Smooth muscle cell (in vitro differentiated cells): ENCODE data around the gene NRG3. TPM values are rescaled to one million over a fixed set of nuclear protein-coding genes. Genes with fewer than 3 reads are reported as not detected.

Source experiments
- DNase-seq: peaks from one replicate; lab custom pipeline; 2025; ENCODE audit not compliant: unreplicated experiment; lab: John Stamatoyannopoulos, UW
- H2AFZ ChIP-seq: fragments of 200-600 bp; sonication (generic); 2 replicates; pipeline ENCODE4 v1.6.0; 2016; ENCODE audit warnings: antibody characterized with exemption, low read depth, mild to moderate bottlenecking
- H3F3A ChIP-seq: fragments of 200-600 bp; sonication (generic); 2 replicates; pipeline ENCODE4 v1.6.0; 2017; ENCODE audit warnings: antibody characterized with exemption, low read depth
- H3K27ac ChIP-seq: fragments of 200-600 bp; sonication (generic); 2 replicates; pipeline ENCODE4 v1.5.1; 2016; ENCODE audit warnings: low read depth, mild to moderate bottlenecking
- H3K27me3 ChIP-seq: fragments of 200-600 bp; sonication (generic); 2 replicates; pipeline ENCODE4 v1.6.1; 2016; ENCODE audit warnings: low read depth, mild to moderate bottlenecking
- H3K36me3 ChIP-seq: fragments of 200-600 bp; sonication (generic); 2 replicates; pipeline ENCODE4 v1.5.1; 2016; ENCODE audit warnings: low read depth
- H3K4me1 ChIP-seq: fragments of 200-600 bp; sonication (generic); 2 replicates; pipeline ENCODE4 v1.5.1; 2016; ENCODE audit warnings: low read depth
- H3K4me2 ChIP-seq: fragments of 200-600 bp; sonication (generic); 2 replicates; pipeline ENCODE4 v1.6.0; 2016; ENCODE audit warnings: mild to moderate bottlenecking
- H3K4me3 ChIP-seq: fragments of 200-600 bp; sonication (generic); 2 replicates; pipeline ENCODE4 v1.5.1; 2016; ENCODE audit warnings: mild to moderate bottlenecking
- H3K79me2 ChIP-seq: fragments of 200-600 bp; sonication (generic); 2 replicates; pipeline ENCODE4 v1.6.0; 2016; ENCODE audit warnings: low read depth, mild to moderate bottlenecking
- H3K9ac ChIP-seq: fragments of 200-600 bp; sonication (generic); 2 replicates; pipeline ENCODE4 v1.6.0; 2016; ENCODE audit warnings: low read depth
- H3K9me3 ChIP-seq: fragments of 200-600 bp; sonication (generic); replicated peaks from 2 replicates; pipeline ENCODE4 v1.5.1; 2016; ENCODE audit warnings: low read depth
- H4K20me1 ChIP-seq: fragments of 200-600 bp; sonication (generic); 2 replicates; pipeline ENCODE4 v1.6.0; 2016; ENCODE audit warnings: low read depth
- WGBS: methylation state at CpG from one replicate; pipeline ENCODE4 v1.1.7; 2016; ENCODE audit warnings: low lambda C conversion rate; 5-methylcytosine and 5-hydroxymethylcytosine counted together
- polyA plus RNA-seq: library from polyadenylated mRNA; unstranded; fragments of >200 nt; fragmentation: Nextera tagmentation; extraction: Ambion mirVana; gene quantifications from 2 replicates; pipeline ENCODE4 v1.2.1, GENCODE V29; 2016
- total RNA-seq: library from RNA; depleted of rRNA; stranded (reverse); fragments of >200 nt; gene quantifications from 2 replicates; pipeline ENCODE4 v1.2.3, GENCODE V29; 2014
- TF ChIP-seq, protein P1 (sequence below): fragments of 200-600 bp; sonication (generic); IDR thresholded peaks from 2 replicates; pipeline ENCODE4 v1.5.1; 2017; ENCODE audit warnings: borderline replicate concordance, mild to moderate bottlenecking, antibody characterized with exemption; ENCODE audit not compliant: insufficient read depth, poor library complexity, severe bottlenecking

Gene NRG3
- total and polyA plus RNA-seq, 2 experiments from 2014 or later = 4.0 to 4.8 TPM

DNA sequence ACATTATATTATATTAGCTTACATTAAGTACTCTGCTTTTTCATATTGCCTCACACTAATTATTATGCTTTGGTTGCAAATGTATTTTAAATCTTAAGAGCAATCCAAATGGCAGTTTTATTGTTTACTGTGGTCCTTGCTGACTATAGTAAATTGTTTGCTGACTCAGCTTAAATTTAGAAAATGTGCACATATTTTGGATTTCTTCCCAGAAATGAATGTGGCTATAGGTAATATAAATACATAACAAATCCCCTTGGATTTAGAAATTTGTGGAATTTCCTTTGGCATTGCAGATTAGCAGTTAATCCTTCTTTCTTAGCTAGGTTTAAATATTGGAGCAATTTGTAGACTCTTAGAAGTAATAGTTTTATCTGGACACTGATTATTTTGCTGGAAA is 565.8 kb downstream of the NRG3 start:
- TF ChIP-seq, protein P1, sequence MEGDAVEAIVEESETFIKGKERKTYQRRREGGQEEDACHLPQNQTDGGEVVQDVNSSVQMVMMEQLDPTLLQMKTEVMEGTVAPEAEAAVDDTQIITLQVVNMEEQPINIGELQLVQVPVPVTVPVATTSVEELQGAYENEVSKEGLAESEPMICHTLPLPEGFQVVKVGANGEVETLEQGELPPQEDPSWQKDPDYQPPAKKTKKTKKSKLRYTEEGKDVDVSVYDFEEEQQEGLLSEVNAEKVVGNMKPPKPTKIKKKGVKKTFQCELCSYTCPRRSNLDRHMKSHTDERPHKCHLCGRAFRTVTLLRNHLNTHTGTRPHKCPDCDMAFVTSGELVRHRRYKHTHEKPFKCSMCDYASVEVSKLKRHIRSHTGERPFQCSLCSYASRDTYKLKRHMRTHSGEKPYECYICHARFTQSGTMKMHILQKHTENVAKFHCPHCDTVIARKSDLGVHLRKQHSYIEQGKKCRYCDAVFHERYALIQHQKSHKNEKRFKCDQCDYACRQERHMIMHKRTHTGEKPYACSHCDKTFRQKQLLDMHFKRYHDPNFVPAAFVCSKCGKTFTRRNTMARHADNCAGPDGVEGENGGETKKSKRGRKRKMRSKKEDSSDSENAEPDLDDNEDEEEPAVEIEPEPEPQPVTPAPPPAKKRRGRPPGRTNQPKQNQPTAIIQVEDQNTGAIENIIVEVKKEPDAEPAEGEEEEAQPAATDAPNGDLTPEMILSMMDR = no peak
- H3K4me3 ChIP-seq = no peak overlapping the region
- no peak for DNase-seq
- no peaks in the 10 kb centered on the region for H3K9me3 ChIP-seq
- peak overlapping the region; percentile 33 for H3K4me2 ChIP-seq
- H3K27ac ChIP-seq = no peak overlapping the region
- H3K4me1 ChIP-seq = peaks cover 6% of the 10 kb centered on the region
- H2AFZ ChIP-seq = no peak overlapping the region
- no peak overlapping the region for H3K9ac ChIP-seq
- no peaks in the 10 kb centered on the region for H3K79me2 ChIP-seq
- no peaks in the 10 kb centered on the region for H3K36me3 ChIP-seq
- H3F3A ChIP-seq = no peaks in the 10 kb centered on the region
- no peaks in the 10 kb centered on the region for H4K20me1 ChIP-seq
- H3K27me3 ChIP-seq = no peaks in the 10 kb centered on the region

DNA sequence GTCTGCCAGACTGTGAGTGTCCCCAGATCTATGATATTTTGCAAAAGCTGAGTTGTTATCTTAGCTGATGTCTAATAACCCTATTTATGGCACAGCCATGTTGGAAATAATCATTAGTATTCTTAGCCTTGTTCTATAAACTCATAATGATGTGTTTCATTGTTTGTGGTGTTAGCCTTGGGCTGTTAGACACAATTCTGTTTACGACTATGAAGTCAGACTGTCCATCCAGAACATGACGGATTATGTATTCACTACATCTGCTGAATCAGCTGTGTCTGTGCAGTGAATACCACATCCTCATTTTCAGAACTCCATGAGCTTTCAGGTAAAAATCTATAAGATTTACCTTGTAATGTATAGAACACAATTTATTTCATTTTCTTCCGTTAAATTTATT is 577.1 kb downstream of the NRG3 start:
- no peak for DNase-seq
- Histone ChIP-seq H3K9ac (no peak overlapping the region), H3K4me1 (no peaks in the 10 kb centered on the region), H2AFZ (no peak overlapping the region), H3F3A (no peaks in the 10 kb centered on the region), H3K36me3 (no peaks in the 10 kb centered on the region), H3K27ac (no peak overlapping the region), H3K4me3 (no peak overlapping the region), H4K20me1 (no peaks in the 10 kb centered on the region), H3K27me3 (no peaks in the 10 kb centered on the region), H3K4me2 (no peak overlapping the region), H3K9me3 (no peaks in the 10 kb centered on the region), H3K79me2 (no peaks in the 10 kb centered on the region)
- WGBS = 83% methylated on average over 3 of the region's 3 CpGs
- TF ChIP-seq, protein P1 = no peak

DNA sequence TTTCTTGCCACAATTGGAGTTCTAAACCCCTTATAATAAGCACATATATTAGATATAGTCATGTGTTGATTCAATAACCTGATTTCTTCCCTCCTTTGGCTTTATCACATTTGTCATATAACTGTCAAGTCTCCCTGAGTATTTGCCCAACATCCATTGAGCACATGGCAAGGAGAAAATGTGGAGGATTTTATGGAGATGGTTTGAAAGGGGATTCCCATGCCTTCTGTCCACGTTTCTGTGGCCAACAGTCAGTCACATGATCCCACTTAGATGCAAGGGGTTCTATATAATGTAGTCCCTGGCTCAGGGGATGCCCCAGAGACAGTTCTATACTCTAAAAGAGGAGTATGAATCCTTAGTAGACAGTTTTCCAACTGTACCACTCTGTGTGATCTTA is 577.7 kb downstream of the NRG3 start:
- no peaks in the 10 kb centered on the region for H4K20me1 ChIP-seq
- no peak overlapping the region for H3K27ac ChIP-seq
- TF ChIP-seq, protein P1 = no peak
- H3K36me3 ChIP-seq = no peaks in the 10 kb centered on the region
- no peak overlapping the region for H3K4me2 ChIP-seq
- WGBS = 75% methylated on average over 1 of the region's 1 CpG
- no peaks in the 10 kb centered on the region for H3K79me2 ChIP-seq
- no peaks in the 10 kb centered on the region for H3K9me3 ChIP-seq
- no peak for DNase-seq
- no peaks in the 10 kb centered on the region for H3K4me1 ChIP-seq
- no peak overlapping the region for H3K9ac ChIP-seq
- H3F3A ChIP-seq = no peaks in the 10 kb centered on the region
- no peak overlapping the region for H3K4me3 ChIP-seq
- no peak overlapping the region for H2AFZ ChIP-seq
- no peaks in the 10 kb centered on the region for H3K27me3 ChIP-seq

DNA sequence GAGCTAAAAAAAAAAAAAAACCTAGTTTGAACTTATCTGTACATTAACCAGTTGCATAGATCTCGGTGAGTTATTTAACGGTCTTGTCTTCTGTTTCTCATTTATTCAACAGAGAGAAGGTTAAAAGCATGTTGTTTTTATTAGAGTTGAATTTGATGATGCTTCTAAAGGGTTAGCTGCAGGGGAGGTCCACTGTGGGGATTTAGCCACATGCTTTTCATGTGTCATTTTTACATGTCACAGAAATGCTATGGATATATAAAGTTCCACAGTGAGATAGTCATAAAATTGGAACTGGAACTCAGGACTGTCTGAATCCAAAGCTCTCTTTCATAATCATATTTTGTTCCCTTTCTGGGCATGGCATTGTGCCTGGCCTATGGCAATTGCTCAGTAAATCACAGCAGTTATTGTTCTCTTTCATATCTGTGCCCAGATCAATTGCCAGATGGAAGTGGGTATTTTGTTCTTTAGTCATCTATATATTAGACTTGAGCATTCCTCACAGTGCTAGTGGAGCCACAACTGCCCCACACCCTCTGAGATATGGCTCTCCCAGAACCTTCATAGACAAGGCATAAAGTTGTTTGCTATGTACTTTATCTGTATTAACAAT is 578.8 kb downstream of the NRG3 start:
- 85% methylated on average over 2 of the region's 2 CpGs for WGBS
- no peak overlapping the region for H3K4me2 ChIP-seq
- no peaks in the 10 kb centered on the region for H3K27me3 ChIP-seq
- no peak overlapping the region for H3K9ac ChIP-seq
- TF ChIP-seq, protein P1 = no peak
- H4K20me1 ChIP-seq = no peaks in the 10 kb centered on the region
- no peak overlapping the region for H3K4me3 ChIP-seq
- no peak for DNase-seq
- H3K36me3 ChIP-seq = no peaks in the 10 kb centered on the region
- H3K9me3 ChIP-seq = no peaks in the 10 kb centered on the region
- H2AFZ ChIP-seq = no peak overlapping the region
- no peaks in the 10 kb centered on the region for H3F3A ChIP-seq
- no peak overlapping the region for H3K27ac ChIP-seq
- H3K79me2 ChIP-seq = no peaks in the 10 kb centered on the region
- H3K4me1 ChIP-seq = no peaks in the 10 kb centered on the region
